Measurements from ENCODE around the gene RBL1. TPM values are rescaled to one million over a fixed set of nuclear protein-coding genes. Genes with fewer than 3 reads are reported as not detected.

RBL1 gene
- total RNA-seq, 6 experiments from 2014 or later: 1.8 to 3.9 (median 2.2) TPM

GRCh38 chr20:36959242-36959641 is 136.6 kb downstream of the RBL1 start:
- Histone ChIP-seq H3K27me3 (no peaks in the 10 kb centered on the region), H3K9me3 (no peaks in the 10 kb centered on the region), H3K4me1 (peaks cover 0 to 34% (median 11%) of the 10 kb centered on the region in 4 donors), H3K4me3 (no peak overlapping the region), H3K27ac (no peak overlapping the region), H3K36me3 (no peaks in the 10 kb centered on the region)
- intact Hi-C loops (cut with DNase I): no loop called here
- 83% methylated on average over 3 of the region's 4 CpGs for WGBS (ENCODE audit: insufficient coverage, low coverage, low lambda C conversion rate, missing lambda C conversion rate)
- no peak for ATAC-seq
- no peak for DNase-seq
- TF ChIP-seq, protein P1, sequence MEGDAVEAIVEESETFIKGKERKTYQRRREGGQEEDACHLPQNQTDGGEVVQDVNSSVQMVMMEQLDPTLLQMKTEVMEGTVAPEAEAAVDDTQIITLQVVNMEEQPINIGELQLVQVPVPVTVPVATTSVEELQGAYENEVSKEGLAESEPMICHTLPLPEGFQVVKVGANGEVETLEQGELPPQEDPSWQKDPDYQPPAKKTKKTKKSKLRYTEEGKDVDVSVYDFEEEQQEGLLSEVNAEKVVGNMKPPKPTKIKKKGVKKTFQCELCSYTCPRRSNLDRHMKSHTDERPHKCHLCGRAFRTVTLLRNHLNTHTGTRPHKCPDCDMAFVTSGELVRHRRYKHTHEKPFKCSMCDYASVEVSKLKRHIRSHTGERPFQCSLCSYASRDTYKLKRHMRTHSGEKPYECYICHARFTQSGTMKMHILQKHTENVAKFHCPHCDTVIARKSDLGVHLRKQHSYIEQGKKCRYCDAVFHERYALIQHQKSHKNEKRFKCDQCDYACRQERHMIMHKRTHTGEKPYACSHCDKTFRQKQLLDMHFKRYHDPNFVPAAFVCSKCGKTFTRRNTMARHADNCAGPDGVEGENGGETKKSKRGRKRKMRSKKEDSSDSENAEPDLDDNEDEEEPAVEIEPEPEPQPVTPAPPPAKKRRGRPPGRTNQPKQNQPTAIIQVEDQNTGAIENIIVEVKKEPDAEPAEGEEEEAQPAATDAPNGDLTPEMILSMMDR (IDR thresholded peaks at IDR 0.05): no peak
- no peak for TF ChIP-seq POLR2A (IDR thresholded peaks at IDR 0.05)

- ATAC-seq (peak in 3 of 4 donors; percentile 19 to 30 (median 28)), DNase-seq (no peak)
- intact Hi-C loops (cut with DNase I): no loop called here
- Histone ChIP-seq H3K4me1 (peaks cover 0 to 40% (median 16%) of the 10 kb centered on the region in 4 donors), H3K9me3 (no peaks in the 10 kb centered on the region), H3K36me3 (no peaks in the 10 kb centered on the region), H3K27ac (no peak overlapping the region), H3K27me3 (no peaks in the 10 kb centered on the region), H3K4me3 (no peak overlapping the region)
- 74% methylated on average over 8 of the region's 10 CpGs for WGBS (ENCODE audit: insufficient coverage, low coverage, low lambda C conversion rate, missing lambda C conversion rate)
- TF ChIP-seq, protein P1 (IDR thresholded peaks at IDR 0.05): no peak
- no peak for TF ChIP-seq POLR2A (IDR thresholded peaks at IDR 0.05)
Observed at GRCh38 chr20:36957875-36958667, 137.7 kb downstream of the RBL1 start.

DNA sequence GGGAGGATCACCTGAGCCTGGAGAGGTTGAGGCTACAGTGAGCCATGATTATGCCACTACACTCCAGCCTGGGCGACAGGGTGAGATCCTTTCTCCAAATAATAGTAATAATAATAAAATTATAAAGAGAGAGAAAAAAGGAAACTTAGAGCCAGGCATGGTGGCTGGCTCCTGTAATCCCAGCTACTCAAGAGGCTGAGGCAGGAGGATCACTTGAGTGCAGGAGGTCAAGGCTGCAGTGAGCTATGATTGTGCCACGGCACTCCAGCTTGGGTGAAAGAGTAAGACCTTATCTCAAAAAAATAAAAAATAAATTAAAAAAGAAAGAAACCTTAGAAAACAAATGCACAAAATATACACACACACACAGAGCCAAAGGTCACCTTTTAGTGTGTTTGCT is 139.1 kb downstream of the RBL1 start:
- no peak for DNase-seq
- Histone ChIP-seq H3K4me1 (peaks cover 0 to 47% (median 22%) of the 10 kb centered on the region in 4 donors), H3K27ac (no peak overlapping the region), H3K9me3 (no peaks in the 10 kb centered on the region), H3K27me3 (no peaks in the 10 kb centered on the region), H3K4me3 (no peak overlapping the region), H3K36me3 (no peaks in the 10 kb centered on the region)
- TF ChIP-seq, protein P1 (IDR thresholded peaks at IDR 0.05): no peak
- no peak for TF ChIP-seq POLR2A (IDR thresholded peaks at IDR 0.05)
- ATAC-seq: no peak
- WGBS (ENCODE audit: insufficient coverage, low coverage, low lambda C conversion rate, missing lambda C conversion rate): 64% methylated on average over 2 of the region's 2 CpGs
- intact Hi-C loops (cut with DNase I): no loop called here

DNA sequence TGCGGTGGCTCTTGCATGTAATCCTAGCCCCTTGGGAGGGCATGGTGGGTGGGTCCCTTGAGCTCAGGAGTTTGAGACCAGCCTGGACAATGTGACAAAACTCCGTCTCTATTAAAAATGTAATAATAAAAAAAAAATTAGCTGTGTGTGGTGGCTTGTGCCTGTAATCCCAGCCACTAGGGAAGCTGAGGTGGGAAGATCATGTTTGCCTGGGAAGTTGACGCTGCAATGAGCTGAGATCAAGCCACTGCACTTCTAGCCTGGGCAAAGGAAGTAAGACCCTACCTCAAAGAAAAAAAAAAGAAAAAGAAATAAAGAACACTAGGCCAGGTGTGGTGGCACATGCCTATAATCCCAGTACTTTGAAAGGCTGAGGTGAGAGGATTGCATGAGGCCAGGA is 139.8 kb downstream of the RBL1 start:
- peaks cover 0 to 47% (median 22%) of the 10 kb centered on the region in 4 donors for H3K4me1 ChIP-seq
- DNase-seq (no peak), ATAC-seq (no peak)
- WGBS (ENCODE audit: insufficient coverage, low coverage, low lambda C conversion rate, missing lambda C conversion rate): 69% methylated on average over 3 of the region's 3 CpGs
- H3K27me3 ChIP-seq: no peaks in the 10 kb centered on the region
- peak overlapping the region in 1 of 3 donors; percentile 6 for H3K27ac ChIP-seq
- no peaks in the 10 kb centered on the region for H3K9me3 ChIP-seq
- intact Hi-C loops (cut with DNase I): no loop called here
- H3K4me3 ChIP-seq: no peak overlapping the region
- no peaks in the 10 kb centered on the region for H3K36me3 ChIP-seq
- TF ChIP-seq, protein P1 (IDR thresholded peaks at IDR 0.05): no peak
- TF ChIP-seq POLR2A (IDR thresholded peaks at IDR 0.05): no peak

All from right lobe of liver (tissue), 6 donors.